PC-3 (cell line): ENCODE data around the gene BNIP5. TPM values are rescaled to one million over a fixed set of nuclear protein-coding genes. Genes with fewer than 3 reads are reported as not detected.

Source experiments
- ATAC-seq: fragments of 200-7000 bp; cut with Tn5 transposase; 2 replicates; pipeline ENCODE4 v1.9.1; 2020; ENCODE audit warnings: mild to moderate bottlenecking, moderate library complexity
- BruUV-seq: library from RNA; stranded (reverse); fragments of 400-500 nt; replicated peaks from 2 replicates; lab custom pipeline; 2021; lab: Mats Ljungman, UMichigan
- CTCF ChIA-PET: fragments of 300-600 bp; sonication (Branson Sonifier 250); formaldehyde crosslinking; loops from one replicate; lab custom pipeline; 2022; ENCODE audit warnings: antibody characterized with exemption; lab: Charles Lee
- POLR2A ChIA-PET: fragments of 300-600 bp; sonication (Branson Sonifier 250); formaldehyde crosslinking; loops from one replicate; lab custom pipeline; 2022; ENCODE audit warnings: antibody characterized with exemption; ENCODE audit not compliant: unreplicated experiment; lab: Charles Lee
- DNase-seq: peaks from one replicate; pipeline ENCODE4 v3.0.0-alpha.2; 2015
- H2AFZ ChIP-seq: fragments of 300-600 bp; sonication (generic); 2 replicates; pipeline ENCODE4 v1.6.0; 2016; ENCODE audit warnings: antibody characterized with exemption, low read length
- H3F3A ChIP-seq: fragments of 300-600 bp; sonication (generic); one replicate; pipeline ENCODE4 v1.6.0; 2017; ENCODE audit warnings: antibody characterized with exemption, low read length, control low read depth, mild to moderate bottlenecking; ENCODE audit not compliant: unreplicated experiment
- H3K27ac ChIP-seq: fragments of 300-600 bp; sonication (generic); 2 replicates; pipeline ENCODE4 v1.5.1; 2016; ENCODE audit warnings: mild to moderate bottlenecking, low read length
- H3K27me3 ChIP-seq: fragments of 300-600 bp; sonication (generic); 2 replicates; pipeline ENCODE4 v1.6.1; 2016; ENCODE audit warnings: low read length, mixed read lengths
- H3K36me3 ChIP-seq: fragments of 300-600 bp; sonication (generic); 2 replicates; pipeline ENCODE4 v1.6.1; 2016; ENCODE audit warnings: low read depth, mixed run types, low read length, mixed read lengths
- H3K4me1 ChIP-seq: fragments of 300-600 bp; sonication (generic); 2 replicates; pipeline ENCODE4 v1.5.1; 2016; ENCODE audit warnings: low read length; ENCODE audit not compliant: insufficient read depth
- H3K4me2 ChIP-seq: fragments of 300-600 bp; sonication (generic); 2 replicates; pipeline ENCODE4 v1.6.0; 2016; ENCODE audit warnings: low read length
- H3K4me3 ChIP-seq: fragments of 300-600 bp; sonication (generic); 2 replicates; pipeline ENCODE4 v1.5.1; 2016; ENCODE audit warnings: mild to moderate bottlenecking, low read length, mixed read lengths
- H3K79me2 ChIP-seq: fragments of 300-600 bp; sonication (generic); 2 replicates; pipeline ENCODE4 v1.6.1; 2017; ENCODE audit warnings: low read length, mixed read lengths
- H3K9ac ChIP-seq: fragments of 300-600 bp; sonication (generic); 2 replicates; pipeline ENCODE4 v1.6.0; 2016; ENCODE audit warnings: mild to moderate bottlenecking, low read length
- H3K9me2 ChIP-seq: fragments of 300-600 bp; sonication (generic); replicated peaks from 2 replicates; pipeline ENCODE4 v1.6.1; 2016; ENCODE audit warnings: mixed run types, low read length, mixed read lengths
- H3K9me3 ChIP-seq: fragments of 300-600 bp; sonication (generic); 2 replicates; pipeline ENCODE4 v1.6.1; 2016; ENCODE audit warnings: low read length, mixed read lengths
- H4K20me1 ChIP-seq: fragments of 300-600 bp; sonication (generic); 2 replicates; pipeline ENCODE4 v1.6.1; 2016; ENCODE audit warnings: low read length, mixed read lengths
- EZH2 ChIP-seq: fragments of 300-600 bp; sonication (generic); IDR thresholded peaks from one replicate; pipeline ENCODE4 v1.6.1; 2017; ENCODE audit warnings: antibody characterized with exemption, mild to moderate bottlenecking, low read length; ENCODE audit not compliant: unreplicated experiment
- EZH2phosphoT487 ChIP-seq: fragments of 300-600 bp; sonication (generic); IDR thresholded peaks from 2 replicates; pipeline ENCODE4 v1.6.1; 2018; ENCODE audit warnings: mild to moderate bottlenecking, antibody characterized with exemption, low read length, borderline replicate concordance
- intact Hi-C: fragments of 100-400 bp; cut with micrococcal nuclease; formaldehyde crosslinking; loops from 2 replicates; pipeline ENCODE4 v1.9.0; 2023
- total RNA-seq: library from RNA; depleted of rRNA; stranded (reverse); fragments of >200 nt; gene quantifications from 2 replicates; pipeline ENCODE4 v1.2.3, GENCODE V29; 2014
- TF ChIP-seq, protein P1 (sequence below): fragments of 300-600 bp; sonication (generic); conservative IDR thresholded peaks from 2 replicates; pipeline ENCODE4 v1.5.1; 2017; ENCODE audit warnings: antibody characterized with exemption, low read depth, mild to moderate bottlenecking, low read length

The BNIP5 gene
- total RNA-seq, 1 experiment from 2014 or later: not detected

DNA sequence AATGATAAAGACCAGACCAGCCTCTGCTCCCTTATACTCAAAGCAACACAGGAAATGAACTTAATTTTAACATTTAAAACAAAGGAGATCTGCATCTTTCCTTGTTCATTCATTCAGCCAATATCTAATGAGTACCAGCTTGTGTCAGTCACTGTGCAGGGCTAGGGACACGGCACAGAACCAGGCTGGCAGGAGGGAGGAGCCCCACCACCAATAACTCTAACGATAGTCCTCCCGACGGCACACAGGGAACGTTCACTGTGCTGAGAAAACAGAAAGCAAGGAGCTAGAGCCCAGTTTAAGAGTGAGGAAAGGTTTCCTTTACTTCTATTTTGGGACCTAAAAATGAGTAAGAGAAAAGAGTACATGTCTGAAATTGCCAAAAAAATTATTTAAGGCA, 40.9 kb upstream of the BNIP5 start:
- Histone ChIP-seq H3K79me2 (no peaks in the 10 kb centered on the region), H3K27ac (no peak overlapping the region), H3F3A (no peaks in the 10 kb centered on the region), H3K36me3 (no peaks in the 10 kb centered on the region), H3K4me3 (no peak overlapping the region), H4K20me1 (no peaks in the 10 kb centered on the region), H3K9ac (no peak overlapping the region), H3K27me3 (0 out of 2 replicates have a peak, but pooled peaks cover 4% of the 10 kb centered on the region), H3K4me2 (no peak overlapping the region), H3K9me2 (no peaks in the 10 kb centered on the region), H3K4me1 (no peaks in the 10 kb centered on the region), H3K9me3 (no peaks in the 10 kb centered on the region), H2AFZ (no peak overlapping the region)
- BruUV-seq: no TSS peak
- ChIA-PET POLR2A (no interaction called here), CTCF (no interaction called here)
- DNase-seq: no peak
- intact Hi-C loops: no loop called here
- no peak for ATAC-seq
- no peak for TF ChIP-seq EZH2
- no peak for TF ChIP-seq EZH2phosphoT487
- TF ChIP-seq, protein P1, sequence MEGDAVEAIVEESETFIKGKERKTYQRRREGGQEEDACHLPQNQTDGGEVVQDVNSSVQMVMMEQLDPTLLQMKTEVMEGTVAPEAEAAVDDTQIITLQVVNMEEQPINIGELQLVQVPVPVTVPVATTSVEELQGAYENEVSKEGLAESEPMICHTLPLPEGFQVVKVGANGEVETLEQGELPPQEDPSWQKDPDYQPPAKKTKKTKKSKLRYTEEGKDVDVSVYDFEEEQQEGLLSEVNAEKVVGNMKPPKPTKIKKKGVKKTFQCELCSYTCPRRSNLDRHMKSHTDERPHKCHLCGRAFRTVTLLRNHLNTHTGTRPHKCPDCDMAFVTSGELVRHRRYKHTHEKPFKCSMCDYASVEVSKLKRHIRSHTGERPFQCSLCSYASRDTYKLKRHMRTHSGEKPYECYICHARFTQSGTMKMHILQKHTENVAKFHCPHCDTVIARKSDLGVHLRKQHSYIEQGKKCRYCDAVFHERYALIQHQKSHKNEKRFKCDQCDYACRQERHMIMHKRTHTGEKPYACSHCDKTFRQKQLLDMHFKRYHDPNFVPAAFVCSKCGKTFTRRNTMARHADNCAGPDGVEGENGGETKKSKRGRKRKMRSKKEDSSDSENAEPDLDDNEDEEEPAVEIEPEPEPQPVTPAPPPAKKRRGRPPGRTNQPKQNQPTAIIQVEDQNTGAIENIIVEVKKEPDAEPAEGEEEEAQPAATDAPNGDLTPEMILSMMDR: no peak

DNA sequence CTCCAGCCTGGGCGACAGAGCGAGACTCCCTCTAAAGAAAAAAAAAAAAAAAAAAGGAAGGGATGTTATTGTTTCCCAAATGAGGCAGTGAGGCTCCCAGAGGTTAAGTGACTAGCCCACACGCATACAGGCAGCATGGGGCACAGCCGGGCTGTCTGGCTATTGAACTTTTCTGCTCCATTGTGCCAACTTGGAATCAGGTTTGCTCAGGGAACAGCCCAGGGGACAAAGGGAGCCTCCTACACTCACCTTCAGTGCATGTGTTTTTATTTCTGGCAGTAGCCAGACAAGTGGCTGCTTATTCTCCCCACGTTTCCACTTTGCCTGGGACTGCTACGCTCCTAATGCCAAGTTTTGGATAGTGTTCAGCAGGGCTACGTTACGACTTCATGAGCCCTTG, 40.1 kb upstream of the BNIP5 start:
- H3K27me3 ChIP-seq: 0 out of 2 replicates have a peak, but pooled peaks cover 4% of the 10 kb centered on the region
- H3K4me3 ChIP-seq: no peak overlapping the region
- no peaks in the 10 kb centered on the region for H3K9me3 ChIP-seq
- H3K27ac ChIP-seq: no peak overlapping the region
- ChIA-PET CTCF (no interaction called here), POLR2A (no interaction called here)
- no peak for DNase-seq
- no peaks in the 10 kb centered on the region for H3K9me2 ChIP-seq
- H2AFZ ChIP-seq: no peak overlapping the region
- H3K4me1 ChIP-seq: no peaks in the 10 kb centered on the region
- H3K79me2 ChIP-seq: no peaks in the 10 kb centered on the region
- BruUV-seq: no TSS peak
- H3F3A ChIP-seq: no peaks in the 10 kb centered on the region
- TF ChIP-seq, protein P1: no peak
- no peak for TF ChIP-seq EZH2phosphoT487
- no peak for TF ChIP-seq EZH2
- H3K36me3 ChIP-seq: no peaks in the 10 kb centered on the region
- H4K20me1 ChIP-seq: no peaks in the 10 kb centered on the region
- intact Hi-C loops: no loop called here
- ATAC-seq: no peak
- H3K4me2 ChIP-seq: no peak overlapping the region
- no peak overlapping the region for H3K9ac ChIP-seq

DNA sequence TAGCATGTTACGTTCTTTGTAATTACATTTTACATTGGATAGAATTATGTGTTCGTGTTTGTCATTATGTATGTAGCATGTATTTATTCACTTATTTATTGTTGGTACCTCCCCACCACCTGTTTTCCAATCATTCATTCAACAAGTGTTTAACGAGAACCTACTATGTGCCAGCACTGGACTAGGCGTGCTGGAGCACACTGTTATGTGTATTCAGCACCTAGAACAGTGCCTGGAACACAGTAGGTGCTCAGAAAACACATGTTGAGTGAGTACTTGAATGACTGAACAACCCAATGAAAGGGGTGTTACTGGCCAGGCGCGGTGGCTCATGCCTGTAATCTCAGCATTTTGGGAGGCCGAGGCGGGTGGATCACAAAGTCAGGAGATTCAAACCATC, 39.5 kb upstream of the BNIP5 start:
- intact Hi-C loops: no loop called here
- BruUV-seq: no TSS peak
- ChIA-PET POLR2A (no interaction called here), CTCF (no interaction called here)
- no peak for DNase-seq
- H3K9me3 ChIP-seq: no peaks in the 10 kb centered on the region
- H3K9me2 ChIP-seq: no peaks in the 10 kb centered on the region
- ATAC-seq: no peak
- H2AFZ ChIP-seq: no peak overlapping the region
- no peaks in the 10 kb centered on the region for H3K4me1 ChIP-seq
- no peaks in the 10 kb centered on the region for H3K36me3 ChIP-seq
- no peak overlapping the region for H3K9ac ChIP-seq
- H4K20me1 ChIP-seq: no peaks in the 10 kb centered on the region
- 0 out of 2 replicates have a peak, but pooled peaks cover 4% of the 10 kb centered on the region for H3K27me3 ChIP-seq
- H3F3A ChIP-seq: no peaks in the 10 kb centered on the region
- H3K4me2 ChIP-seq: no peak overlapping the region
- TF ChIP-seq EZH2: no peak
- TF ChIP-seq, protein P1: no peak
- no peaks in the 10 kb centered on the region for H3K79me2 ChIP-seq
- no peak overlapping the region for H3K4me3 ChIP-seq
- no peak overlapping the region for H3K27ac ChIP-seq
